GM06990 (cell line): ENCODE measurements around the gene NUP210L.

Experiments used
- DNase-seq: peaks from one replicate; pipeline ENCODE4 v3.0.0-alpha.2; 2011; ENCODE audit not compliant: insufficient read length; ENCODE audit errors: extremely low read depth
- H3K27me3 ChIP-seq: replicated peaks from 2 replicates; pipeline ENCODE4 v1.6.0; 2011; ENCODE audit warnings: low read length; ENCODE audit not compliant: control insufficient read depth, insufficient read depth
- H3K36me3 ChIP-seq: 2 replicates; pipeline ENCODE4 v1.5.1; 2011; ENCODE audit warnings: low read length; ENCODE audit not compliant: control insufficient read depth, insufficient read depth
- H3K4me3 ChIP-seq: replicated peaks from 2 replicates; pipeline ENCODE4 v1.5.1; 2011; ENCODE audit warnings: low read depth, mild to moderate bottlenecking, control low read depth, low read length
- TF ChIP-seq, protein P1 (sequence below): IDR thresholded peaks from 2 replicates; pipeline ENCODE4 v1.5.1; 2011; ENCODE audit warnings: low read length, control low read depth, mild to moderate bottlenecking, inconsistent platforms; ENCODE audit not compliant: insufficient read depth, poor library complexity, severe bottlenecking

Gene NUP210L

DNA sequence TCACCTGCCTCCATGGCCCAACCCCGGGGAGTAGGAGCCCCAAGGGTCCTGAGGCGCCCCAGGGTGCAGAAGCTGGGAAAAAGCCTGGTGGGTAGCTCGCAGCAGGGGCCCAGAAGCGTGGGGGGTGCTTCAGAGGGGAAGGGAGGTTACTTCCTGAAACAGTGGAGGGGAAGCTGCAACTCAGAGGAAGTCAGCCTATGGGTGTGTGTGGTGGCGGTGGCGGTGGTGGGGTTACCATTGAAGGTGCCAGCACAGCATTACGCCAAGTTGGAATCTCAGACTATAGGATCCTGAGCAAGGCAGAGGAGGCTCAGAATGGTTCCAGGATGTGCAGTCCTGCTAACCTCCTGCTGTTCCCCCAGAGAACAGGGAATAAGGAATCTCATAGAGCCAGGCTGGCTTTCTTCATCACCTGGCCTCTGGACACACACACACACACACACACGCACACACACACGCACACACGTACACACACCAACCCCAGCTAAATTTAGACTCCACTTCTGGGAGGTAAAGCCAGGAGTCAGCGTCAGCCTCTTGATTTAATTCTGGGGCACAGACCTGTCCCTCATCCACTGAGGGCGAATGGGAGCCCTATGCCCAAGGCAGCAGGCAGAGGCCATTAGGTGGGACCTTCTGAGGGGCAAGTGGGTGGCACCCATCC is 209.6 kb downstream of the NUP210L start:
- TF ChIP-seq, protein P1, sequence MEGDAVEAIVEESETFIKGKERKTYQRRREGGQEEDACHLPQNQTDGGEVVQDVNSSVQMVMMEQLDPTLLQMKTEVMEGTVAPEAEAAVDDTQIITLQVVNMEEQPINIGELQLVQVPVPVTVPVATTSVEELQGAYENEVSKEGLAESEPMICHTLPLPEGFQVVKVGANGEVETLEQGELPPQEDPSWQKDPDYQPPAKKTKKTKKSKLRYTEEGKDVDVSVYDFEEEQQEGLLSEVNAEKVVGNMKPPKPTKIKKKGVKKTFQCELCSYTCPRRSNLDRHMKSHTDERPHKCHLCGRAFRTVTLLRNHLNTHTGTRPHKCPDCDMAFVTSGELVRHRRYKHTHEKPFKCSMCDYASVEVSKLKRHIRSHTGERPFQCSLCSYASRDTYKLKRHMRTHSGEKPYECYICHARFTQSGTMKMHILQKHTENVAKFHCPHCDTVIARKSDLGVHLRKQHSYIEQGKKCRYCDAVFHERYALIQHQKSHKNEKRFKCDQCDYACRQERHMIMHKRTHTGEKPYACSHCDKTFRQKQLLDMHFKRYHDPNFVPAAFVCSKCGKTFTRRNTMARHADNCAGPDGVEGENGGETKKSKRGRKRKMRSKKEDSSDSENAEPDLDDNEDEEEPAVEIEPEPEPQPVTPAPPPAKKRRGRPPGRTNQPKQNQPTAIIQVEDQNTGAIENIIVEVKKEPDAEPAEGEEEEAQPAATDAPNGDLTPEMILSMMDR = no peak
- peaks cover 34% of the 10 kb centered on the region for H3K36me3 ChIP-seq
- H3K27me3 ChIP-seq = no peaks in the 10 kb centered on the region
- peak; percentile 69 for DNase-seq
- peak overlapping the region; percentile 79 for H3K4me3 ChIP-seq

DNA sequence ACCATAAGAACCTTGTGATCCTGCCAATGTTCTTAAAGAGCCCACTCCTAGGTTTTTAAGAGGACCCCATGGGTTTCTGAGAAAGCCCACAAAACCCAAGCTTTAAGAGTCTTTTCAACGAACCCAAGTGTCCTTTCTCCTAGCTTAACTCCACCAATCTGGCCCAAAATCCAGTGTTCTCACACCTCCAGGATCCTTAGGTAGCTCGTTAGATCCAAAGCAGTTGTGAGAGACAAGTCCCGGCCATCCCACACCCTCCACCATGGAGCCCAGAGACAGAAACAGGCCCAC is 210.1 kb downstream of the NUP210L start:
- H3K4me3 ChIP-seq = peak overlapping the region; percentile 79
- no peaks in the 10 kb centered on the region for H3K27me3 ChIP-seq
- peaks cover 38% of the 10 kb centered on the region for H3K36me3 ChIP-seq
- TF ChIP-seq, protein P1 = no peak
- DNase-seq = no peak

DNA sequence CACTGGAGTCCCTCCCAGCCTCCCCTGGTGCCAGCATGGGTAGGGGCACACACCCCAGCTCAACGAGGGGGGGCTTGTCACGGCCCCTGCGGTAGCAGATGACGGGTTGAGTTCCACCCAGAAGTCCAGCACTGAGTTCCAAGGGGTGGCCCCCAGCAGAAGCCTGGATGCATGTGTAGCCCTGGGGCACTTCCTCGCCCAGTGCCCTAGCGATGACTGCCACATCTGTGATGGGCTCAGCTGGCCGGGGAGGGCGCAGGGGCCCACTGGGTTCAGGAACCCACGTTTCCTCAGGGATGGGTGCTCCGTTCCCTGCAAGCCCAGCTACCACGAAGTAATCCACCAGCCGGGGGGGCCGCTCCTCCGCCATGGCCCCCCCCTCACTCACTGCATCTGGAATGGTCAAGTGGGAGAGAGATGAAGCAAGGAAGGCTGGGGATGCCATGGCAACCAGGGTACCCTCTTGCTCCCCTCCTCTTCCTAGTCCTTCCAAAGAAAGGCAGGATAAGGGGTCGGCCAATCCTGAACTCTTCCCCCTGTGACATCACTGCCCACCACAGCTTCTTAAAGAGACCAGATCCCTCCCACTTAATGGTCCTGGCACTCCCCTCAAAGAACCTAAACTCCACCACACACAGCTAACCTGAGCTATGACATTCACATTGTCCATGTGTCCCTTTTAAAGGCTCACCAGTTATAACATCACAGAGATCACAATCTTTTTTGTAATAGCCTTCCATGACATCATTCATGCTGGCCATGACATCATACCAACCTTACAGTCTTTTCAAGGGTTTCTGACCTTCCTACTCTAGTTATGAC is 210.7 kb downstream of the NUP210L start:
- peaks cover 41% of the 10 kb centered on the region for H3K36me3 ChIP-seq
- H3K27me3 ChIP-seq = no peaks in the 10 kb centered on the region
- peak overlapping the region; percentile 79 for H3K4me3 ChIP-seq
- TF ChIP-seq, protein P1 = no peak
- DNase-seq = no peak

DNA sequence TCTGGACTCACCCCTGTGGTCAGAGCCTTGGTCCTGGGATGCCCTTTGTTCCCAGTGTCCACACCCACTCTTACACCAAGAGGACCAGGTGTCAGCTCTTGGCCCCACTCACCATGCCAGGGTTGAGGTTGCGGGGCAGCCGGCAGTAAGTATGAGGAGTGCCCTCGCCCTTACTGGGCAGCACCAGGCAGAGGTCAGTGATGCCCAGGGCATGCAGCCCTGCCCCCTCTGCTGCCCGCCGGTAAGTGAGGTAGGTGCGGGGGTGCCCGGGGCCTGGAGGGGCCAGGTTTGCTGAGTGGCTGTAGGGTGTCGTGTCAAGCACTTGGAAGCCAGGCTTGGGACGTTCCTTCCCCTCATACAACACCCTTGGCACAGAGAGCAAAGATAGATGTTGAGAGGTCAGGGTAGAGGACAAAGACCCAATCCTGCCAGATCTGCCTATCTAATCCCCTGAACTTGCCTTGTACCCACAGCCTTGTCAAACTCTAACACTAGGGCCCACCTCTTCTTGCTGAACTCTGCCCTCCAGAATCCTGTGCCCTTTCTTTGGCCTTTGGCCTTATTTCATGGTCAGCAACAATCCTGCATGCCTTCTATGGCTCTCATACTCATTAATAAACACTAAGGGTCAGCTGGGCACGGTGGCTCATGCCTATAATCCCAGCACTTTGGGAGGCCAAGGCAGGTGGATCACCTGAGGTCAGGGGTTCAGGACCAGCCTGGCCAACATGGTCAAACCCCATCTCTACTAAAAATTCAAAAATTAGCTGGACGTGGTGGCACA is 211.9 kb downstream of the NUP210L start:
- H3K4me3 ChIP-seq = no peak overlapping the region
- no peaks in the 10 kb centered on the region for H3K27me3 ChIP-seq
- TF ChIP-seq, protein P1 = no peak
- no peak for DNase-seq
- H3K36me3 ChIP-seq = peaks cover 36% of the 10 kb centered on the region
